Left forelimb (tissue), 1 donor: ENCODE results near the gene TYSND1.
"Not testable (repeated sequence)": the region's sequence is repeated elsewhere in the genome, so short reads cannot be mapped to it uniquely, and the experiment has no call there.

Experiments used
- DNase-seq: peaks from one replicate; pipeline ENCODE4 v3.0.0-alpha.2; 2018; ENCODE audit warnings: low spot score

Gene TYSND1

DNA sequence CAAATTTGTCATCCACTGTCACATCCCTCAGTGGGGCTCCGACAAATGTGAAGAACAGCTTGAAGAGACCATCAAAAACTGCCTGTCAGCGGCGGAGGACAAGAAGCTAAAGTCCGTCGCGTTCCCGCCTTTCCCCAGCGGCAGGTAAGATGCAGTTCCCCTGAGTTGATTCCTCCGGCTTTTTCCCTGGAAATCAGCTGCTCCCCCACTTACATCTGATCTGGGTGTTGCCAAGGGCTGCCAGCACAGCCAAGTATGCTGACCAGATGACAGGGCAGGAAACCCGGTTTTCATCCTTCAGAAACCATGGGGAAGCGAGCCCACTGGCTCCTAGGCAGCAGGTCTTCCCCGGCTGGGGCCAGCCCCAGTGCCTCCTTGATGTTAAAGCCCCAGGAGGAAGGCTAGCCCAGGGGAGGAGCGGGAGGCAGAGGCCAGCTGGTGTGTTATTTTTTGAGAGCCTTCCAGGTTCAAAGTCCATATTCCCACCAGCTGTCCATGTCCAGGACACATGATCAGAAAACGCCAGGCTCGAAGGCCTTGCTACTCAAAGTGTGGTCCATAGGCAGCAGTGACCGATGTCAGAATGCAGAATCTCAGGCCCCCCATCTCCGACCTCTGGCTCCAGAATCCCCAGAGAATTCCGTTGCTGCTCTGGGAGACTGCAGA is 37.3 kb downstream of the TYSND1 start:
- no peak for DNase-seq

- no peak for DNase-seq
Observed at GRCh38 chr10:70106958-70107791, 39.3 kb downstream of the TYSND1 start.

DNA sequence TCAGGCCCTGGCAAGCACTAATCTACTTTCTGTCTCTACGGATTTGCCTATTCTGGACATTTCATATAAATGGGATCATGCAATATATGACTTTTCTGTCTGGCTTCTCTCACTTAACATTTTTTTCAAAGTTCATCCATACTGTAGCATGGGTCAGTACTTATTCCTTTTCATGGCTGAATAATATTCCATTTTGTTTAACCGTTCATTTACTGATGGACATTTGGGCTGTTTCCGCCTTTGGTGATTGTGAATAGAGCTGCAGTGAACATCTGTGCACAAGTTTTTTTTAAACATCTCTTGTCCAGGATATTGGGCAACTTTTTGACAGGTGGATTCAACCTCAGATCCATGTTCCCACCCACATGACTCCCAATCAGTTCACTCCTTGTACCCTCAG is 44.8 kb downstream of the TYSND1 start:
- DNase-seq = no peak

DNA sequence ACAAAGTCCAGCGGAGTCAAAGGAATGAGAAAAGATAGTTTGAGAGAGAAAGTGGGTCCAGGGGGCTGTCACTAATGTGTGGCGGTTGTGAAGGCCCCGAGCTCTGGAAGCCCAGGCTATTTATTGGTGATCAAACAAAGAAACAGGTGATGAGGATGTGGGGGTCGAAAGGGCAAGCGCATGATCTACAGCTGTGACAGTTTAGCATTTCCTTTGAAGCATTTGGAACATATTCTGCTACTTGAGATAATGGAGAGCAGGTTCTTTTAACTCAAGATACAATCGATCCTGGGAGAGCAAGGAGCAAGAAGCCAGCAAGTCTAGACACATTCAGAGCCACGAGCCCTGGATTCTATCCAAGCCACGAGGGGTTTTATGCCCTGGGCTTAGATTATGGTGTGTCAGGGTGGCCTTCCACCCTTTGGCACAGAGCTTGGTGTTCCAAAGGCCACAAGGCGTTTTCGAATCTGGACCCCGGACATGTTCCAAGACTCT is 45.4 kb downstream of the TYSND1 start:
- not testable (repeated sequence) for DNase-seq

- DNase-seq = no peak
Observed at GRCh38 chr10:70098271-70098670, 48.2 kb downstream of the TYSND1 start.

- no peak for DNase-seq
Observed at GRCh38 chr10:70097459-70097858, 49.0 kb downstream of the TYSND1 start.

DNA sequence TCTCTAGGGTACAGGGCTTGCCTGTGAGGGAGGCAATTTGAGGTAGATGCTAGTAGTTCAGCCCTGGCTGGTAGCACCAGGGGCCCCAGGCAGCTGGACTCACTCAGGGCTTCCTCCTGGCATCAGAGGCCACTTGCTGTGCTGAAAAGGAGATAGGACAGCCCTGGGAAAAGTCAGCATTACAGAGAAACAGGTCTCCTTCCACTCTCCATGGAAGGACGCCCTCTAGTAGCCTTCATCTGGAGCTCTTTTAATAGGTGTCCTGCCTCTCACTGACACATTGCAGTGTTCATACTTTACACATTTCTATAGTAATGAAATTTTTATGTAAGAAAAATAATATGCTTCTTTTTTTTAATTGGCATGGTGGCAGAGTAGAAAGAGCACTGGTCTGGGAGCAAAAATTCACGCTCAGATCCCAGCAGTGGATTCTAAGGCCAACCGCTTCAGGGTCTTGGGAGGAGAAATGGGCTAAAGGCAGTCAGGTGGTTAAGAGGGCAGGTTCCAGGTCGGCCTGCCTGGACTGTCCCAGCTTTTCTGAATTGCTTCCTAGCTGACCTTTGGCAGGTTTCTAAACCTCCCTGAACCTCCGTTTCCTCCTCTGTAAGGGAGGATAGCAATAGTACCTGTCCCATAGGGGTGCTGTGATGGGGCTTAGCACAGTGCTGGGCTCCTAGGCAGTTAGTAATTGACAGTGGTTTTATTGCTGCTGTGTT is 49.6 kb downstream of the TYSND1 start:
- DNase-seq = no peak

- no peak for DNase-seq
Observed at GRCh38 chr10:70096016-70096704, 50.3 kb downstream of the TYSND1 start.

DNA sequence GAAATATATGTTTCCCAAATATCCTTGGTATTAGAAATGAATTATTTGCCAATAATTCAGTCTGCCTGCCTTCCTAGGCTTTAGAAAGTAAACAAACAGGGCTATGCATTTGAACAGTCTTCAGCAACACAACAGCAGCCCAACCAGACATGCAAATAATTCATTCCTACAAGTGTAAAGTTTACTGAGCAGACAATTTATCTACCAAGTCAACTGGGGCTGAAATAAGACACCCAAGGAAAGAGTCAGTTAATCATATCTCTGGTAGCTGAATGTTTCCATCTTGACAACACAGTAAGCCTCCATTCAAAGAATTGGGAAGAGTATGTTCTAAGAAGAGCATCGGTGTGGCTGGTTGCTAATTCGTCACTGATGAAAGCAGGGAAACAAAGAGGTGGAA is 52.2 kb downstream of the TYSND1 start:
- no peak for DNase-seq

- DNase-seq = no peak
Observed at GRCh38 chr10:70093335-70093944, 53.1 kb downstream of the TYSND1 start.

DNA sequence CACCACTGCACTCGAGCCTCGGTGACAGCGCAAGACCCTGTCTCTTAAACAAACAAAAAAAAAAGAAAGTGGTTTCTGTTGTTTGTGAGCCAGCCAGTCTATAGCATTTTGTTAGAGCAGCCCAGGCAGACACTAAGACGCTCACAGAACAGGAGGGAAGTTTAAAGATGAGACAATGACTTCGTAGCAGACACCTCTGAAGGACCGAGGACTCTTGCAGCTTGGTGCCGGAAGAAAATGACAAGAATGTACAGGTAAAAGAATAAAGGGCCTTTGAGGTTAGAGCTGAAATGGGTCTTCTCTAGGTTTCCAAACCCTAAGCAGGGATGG is 54.1 kb downstream of the TYSND1 start:
- no peak for DNase-seq

- DNase-seq = no peak
Observed at GRCh38 chr10:70090951-70091350, 55.5 kb downstream of the TYSND1 start.

DNA sequence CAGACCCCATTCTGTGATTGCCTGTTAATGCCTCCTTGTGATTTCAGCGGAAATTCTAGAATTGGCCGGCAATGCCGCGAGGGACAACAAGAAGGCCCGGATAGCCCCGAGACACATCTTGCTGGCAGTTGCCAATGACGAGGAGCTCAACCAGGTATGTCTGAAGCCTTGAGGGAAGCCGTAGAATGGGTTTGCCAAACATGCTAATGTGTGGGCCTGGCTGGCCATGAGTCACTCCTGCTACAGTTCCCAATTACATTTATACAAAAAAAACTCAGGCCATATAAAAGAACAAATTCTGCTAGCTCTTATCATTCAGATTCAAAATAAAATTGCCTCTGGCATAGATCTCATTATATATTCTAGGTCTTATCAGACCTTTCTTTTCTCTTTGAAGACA is 56.5 kb downstream of the TYSND1 start:
- no peak for DNase-seq

GRCh38 chr10:70088308-70088698 is 58.2 kb downstream of the TYSND1 start:
- no peak for DNase-seq
